Adrenal gland (tissue), 5 donors: Measurements from ENCODE around the gene PLEKHA6.

ENCODE experiments used
- POLR2A ChIP-seq, 2 donors: fragments of 450-650 bp; IDR thresholded peaks; one replicate each; pipeline ENCODE4 v1.6.1; 2017; ENCODE audit warnings: antibody characterized with exemption in 2 of 2, mild to moderate bottlenecking in 2 of 2, moderate library complexity in 1 of 2
- TF ChIP-seq, protein P1 (sequence below), 6 experiments: fragments of 450-650 bp in 4 of 6; fragments of 200-600 bp in 2 of 6; sonication (generic) in 1 of 6; IDR thresholded peaks; 1 replicate in 5 of 6; 2 replicates in 1 of 6; pipeline versions ENCODE4 v1.5.1 to v1.8.0; 2016 to 2021; ENCODE audit warnings: antibody characterized with exemption in 6 of 6, mild to moderate bottlenecking in 2 of 6, moderate library complexity in 1 of 6
- donor health status: DM: no; HTN: no; CAD: no.

DNA sequence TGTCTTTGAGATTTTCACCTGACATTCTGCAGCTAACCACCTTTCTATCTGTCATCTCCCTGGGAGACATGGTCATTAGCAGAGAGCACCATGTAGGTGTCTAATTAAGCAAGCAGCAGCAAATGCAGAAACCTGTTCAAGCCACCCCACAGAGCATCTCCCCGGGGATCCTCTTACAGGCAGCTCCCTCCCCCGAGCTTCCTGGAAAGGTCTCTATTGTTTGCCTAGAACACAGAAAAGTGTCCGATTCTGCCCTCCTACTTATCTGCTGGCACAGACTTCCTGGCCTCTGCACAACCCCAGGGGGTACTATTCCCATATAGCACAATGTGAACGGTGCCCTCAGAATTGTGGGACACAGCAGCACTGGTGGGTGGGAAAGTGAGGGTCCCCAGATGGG, 46.1 kb downstream of the PLEKHA6 start:
- TF ChIP-seq, protein P1, sequence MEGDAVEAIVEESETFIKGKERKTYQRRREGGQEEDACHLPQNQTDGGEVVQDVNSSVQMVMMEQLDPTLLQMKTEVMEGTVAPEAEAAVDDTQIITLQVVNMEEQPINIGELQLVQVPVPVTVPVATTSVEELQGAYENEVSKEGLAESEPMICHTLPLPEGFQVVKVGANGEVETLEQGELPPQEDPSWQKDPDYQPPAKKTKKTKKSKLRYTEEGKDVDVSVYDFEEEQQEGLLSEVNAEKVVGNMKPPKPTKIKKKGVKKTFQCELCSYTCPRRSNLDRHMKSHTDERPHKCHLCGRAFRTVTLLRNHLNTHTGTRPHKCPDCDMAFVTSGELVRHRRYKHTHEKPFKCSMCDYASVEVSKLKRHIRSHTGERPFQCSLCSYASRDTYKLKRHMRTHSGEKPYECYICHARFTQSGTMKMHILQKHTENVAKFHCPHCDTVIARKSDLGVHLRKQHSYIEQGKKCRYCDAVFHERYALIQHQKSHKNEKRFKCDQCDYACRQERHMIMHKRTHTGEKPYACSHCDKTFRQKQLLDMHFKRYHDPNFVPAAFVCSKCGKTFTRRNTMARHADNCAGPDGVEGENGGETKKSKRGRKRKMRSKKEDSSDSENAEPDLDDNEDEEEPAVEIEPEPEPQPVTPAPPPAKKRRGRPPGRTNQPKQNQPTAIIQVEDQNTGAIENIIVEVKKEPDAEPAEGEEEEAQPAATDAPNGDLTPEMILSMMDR (IDR thresholded peaks at IDR 0.05): no peak
- no peak for TF ChIP-seq POLR2A (IDR thresholded peaks at IDR 0.05)
